HG02885 (cell line): ENCODE data around the gene SDR42E1.
"Not testable (repeated sequence)": the region's sequence is repeated elsewhere in the genome, so short reads cannot be mapped to it uniquely, and the experiment has no call there.

Experiments
- ATAC-seq: cut with Tn5 transposase; IDR thresholded peaks from one replicate; pipeline ENCODE4 v1.9.1; 2021; ENCODE audit warnings: mild to moderate bottlenecking; ENCODE audit not compliant: unreplicated experiment, poor library complexity

SDR42E1 gene

GRCh38 chr16:82007189-82007588 is 4.1 kb downstream of the SDR42E1 start:
- ATAC-seq = no peak

GRCh38 chr16:82006036-82006435 is 5.2 kb downstream of the SDR42E1 start:
- ATAC-seq = no peak

DNA sequence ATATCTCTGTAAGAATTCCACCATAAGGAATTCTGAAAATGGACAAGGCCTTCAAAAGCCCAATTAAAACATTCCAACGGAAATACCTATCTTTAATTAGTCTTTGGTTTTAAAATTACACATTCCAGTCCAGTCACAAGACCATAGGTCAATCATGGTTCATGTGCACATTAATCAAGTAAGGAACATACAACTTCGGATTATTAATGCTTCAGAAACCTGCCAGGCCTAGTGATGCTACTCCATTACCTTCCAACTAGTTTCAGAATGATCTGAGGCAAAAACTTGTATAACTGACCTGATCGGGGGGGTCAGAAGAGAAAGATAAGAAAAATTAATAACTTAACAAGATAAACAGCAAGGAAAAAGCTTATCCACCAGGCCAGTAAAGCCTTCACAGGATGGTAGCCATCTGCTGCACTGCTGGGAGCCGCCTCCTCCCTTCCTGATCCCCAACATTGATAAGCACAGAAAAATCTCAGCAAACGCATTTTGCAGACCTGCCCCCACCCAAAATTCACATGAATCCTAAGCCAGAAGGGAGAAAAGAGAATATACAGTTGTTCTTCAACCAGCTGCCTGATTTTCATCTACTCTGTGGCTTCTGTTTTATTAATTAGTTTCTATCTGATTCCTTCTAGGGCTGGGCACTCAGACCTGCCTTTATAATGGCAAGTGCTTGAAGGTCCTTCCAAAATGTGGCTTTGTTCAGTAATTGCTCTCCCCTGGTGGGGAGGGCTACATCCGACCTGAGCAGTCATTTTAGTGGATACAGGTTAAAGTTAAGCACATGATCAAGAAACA is 6.0 kb downstream of the SDR42E1 start:
- no peak for ATAC-seq

DNA sequence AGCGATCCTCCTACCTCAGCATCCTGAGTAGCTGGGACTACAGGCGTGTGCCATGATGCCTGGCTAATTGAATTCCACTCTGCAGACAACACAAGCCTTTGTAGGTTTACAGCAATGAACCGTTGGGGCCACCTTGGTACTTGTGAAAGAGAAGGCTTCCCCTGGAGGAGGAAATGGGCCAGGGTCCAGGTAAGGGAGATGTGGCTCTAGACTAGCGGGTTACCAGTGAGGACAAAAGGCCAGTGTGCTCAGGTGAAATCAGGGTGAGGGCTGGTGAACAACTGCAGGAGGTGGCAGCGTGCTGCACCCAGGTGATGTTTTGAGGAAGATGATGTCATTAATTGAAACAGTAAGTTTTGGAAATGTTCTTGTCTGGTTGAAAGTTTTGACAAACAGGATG is 6.7 kb downstream of the SDR42E1 start:
- no peak for ATAC-seq

DNA sequence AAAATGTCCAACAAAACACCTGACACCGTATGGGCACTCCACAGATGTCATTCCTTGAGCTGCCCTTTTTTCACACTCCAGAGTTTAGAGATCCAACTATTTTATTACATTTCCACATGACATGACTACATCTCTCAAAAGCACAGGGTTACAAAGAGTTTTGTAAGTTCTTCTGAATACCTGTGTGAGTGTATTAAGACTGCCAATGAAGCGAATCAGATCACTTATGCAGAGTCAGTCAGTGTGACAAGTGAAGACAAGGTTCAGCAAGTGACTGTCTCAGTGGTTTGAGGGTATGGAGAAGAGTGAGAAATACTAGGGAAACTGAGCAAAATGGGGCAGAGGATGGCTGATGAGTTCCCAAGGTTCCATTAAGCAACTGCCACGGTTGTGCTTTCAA is 8.4 kb downstream of the SDR42E1 start:
- no peak for ATAC-seq

GRCh38 chr16:81997738-81998137 is 13.5 kb downstream of the SDR42E1 start:
- ATAC-seq = no peak

DNA sequence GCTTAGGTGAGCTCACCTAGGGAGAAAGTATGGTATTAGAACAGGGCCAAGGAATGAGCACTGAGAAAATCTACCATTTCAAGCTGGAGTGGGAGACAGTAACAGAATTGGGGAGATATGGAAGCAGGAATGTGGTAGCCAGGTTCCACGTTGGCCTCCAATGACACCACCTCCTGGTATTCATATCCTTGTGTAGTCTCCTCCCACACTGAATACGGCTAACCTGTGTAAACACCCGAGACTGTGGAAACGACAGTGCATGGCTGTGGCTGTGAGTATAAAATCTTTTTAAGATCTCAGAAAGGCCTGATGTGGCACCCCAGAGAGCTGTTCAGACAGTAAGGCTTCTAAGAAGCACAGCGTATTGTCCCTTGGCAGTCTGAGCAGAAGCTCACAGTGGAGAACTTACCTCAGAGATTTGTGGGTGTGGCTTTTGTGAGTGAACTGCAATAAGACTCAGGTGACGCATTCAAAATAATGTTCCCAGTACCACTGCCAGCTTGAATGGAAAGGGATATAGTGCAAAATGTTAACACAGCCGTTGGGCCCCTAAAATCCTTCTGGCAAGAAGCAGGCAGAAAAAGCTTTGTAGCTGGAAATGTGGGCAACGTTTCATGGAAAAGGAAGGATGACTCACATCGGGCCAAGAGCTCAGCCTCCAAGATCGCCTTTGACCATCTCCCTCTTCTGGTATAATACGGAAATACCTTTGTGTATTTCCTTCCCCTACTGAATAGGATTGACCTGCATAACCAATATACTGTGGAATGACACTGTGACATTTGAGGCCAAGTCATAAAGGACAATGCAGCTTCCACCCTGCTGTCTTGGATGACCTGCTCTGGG is 14.4 kb downstream of the SDR42E1 start:
- no peak for ATAC-seq

DNA sequence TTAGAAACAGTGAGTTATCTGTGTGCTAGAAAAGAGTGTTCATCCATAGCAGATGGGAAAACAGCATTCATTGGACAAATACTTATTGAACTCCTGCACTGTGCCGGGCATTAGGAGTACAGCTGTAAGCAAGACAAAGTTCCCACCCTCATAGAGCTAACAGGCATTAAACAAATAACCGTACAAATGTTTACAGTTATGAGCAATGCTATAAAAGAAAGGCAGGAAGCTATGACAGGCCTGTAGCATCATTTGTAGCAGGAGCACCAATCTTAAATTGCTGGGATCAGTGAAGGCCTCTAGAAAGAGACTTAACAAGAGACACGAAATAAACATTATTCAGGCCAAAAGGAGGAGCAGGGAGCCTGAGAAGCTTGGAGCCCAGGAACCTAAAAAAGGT is 15.6 kb downstream of the SDR42E1 start:
- ATAC-seq = no peak

DNA sequence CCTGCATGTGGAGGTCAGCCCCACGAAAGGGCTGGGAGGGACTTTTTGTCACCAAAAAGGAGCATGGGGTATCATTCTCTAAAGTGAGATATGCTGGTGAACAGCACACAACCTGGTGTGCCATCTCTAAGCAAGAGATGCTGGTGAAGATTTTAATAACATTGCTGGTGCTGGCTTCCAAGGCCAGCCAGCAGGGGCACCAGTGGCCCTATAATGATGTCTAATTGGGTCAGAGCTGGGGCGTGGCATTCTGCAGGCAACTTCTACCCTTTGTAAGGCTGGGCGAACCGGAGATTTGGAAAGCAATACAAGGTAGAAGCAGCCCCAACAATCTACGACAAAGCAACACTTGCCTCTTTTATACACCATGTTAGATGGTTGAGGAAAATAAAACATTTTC is 16.8 kb downstream of the SDR42E1 start:
- ATAC-seq = no peak

- ATAC-seq = no peak
Observed at GRCh38 chr16:81992859-81993258, 18.4 kb downstream of the SDR42E1 start.

DNA sequence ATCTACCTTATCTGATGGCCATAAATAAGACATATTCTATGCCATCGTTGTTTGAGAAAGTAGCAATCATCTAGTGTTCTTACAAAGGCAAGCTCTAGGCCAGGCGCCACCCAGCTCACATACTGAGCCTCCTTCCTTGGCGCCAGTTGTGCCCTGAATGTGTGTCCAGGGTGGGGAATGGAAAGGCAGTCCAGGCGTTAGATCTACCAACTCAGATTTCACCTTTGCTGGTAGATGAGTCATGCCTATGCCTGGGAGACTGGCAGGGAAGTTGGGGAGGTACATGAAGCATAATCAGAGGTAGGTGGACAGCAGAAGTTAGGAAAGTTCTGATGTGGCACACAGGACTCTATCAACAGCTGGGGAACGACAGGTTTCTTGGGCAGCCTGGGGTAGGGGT is 23.6 kb downstream of the SDR42E1 start:
- no peak for ATAC-seq

DNA sequence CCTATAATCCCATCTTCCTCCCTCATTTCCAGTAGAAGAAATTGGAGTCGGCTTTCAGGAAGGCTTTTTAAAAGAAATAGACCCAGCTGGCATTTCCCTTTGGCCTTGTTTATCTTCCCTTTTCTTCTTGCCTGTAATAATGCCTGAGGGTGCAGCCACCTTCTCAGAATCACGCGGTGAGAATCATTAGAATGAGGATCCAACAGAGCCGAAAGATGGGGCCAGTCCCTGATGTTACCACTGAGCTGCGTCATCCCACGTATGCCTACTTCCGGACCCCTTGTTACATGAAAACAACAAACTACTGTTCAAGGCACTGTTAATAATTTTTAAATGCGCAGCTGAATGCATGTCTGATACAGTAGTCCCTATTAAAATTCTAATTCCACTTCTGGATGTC is 24.1 kb downstream of the SDR42E1 start:
- ATAC-seq = no peak

- not testable (repeated sequence) for ATAC-seq
Observed at GRCh38 chr16:81977335-81977942, 33.8 kb downstream of the SDR42E1 start.

GRCh38 chr16:81975637-81976036 is 35.6 kb downstream of the SDR42E1 start:
- no peak for ATAC-seq

DNA sequence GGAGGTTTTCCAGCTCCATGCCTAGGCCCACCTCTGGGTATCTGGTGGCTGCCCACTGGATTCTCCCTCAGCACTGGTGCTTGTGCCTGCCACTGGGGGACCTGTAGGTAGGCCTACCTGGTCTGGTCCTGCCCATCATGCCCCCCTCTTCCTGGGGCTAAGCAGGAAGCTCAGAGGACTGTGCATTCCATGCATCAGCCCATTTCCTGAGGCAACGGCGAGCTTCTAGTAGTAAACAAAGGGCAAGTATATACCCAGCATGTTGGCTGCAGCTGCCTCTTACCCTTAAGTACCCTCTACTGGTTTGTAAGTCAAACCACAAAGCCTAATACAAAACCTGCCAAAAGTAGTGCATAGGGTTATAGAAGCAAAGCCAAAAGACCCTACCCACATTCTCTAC is 37.5 kb downstream of the SDR42E1 start:
- no peak for ATAC-seq

DNA sequence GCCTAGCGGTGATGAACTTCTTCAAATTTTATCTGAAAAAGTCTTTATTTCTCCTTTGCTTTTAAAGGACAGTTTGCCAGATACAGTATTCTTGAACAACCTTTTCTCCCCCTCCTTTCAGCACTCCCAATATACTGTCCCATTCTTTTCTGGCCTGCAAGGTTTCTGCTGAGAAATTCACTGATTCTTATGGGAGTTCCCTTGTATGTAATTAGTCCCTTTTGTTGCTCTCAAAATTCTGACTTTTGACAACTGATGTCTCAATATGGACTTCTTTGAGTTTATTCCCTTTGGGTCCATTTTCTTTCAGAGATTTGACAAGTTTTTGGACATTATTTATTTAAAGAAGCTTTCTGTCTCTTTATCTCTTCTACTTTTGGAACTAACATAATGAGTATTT is 39.4 kb downstream of the SDR42E1 start:
- ATAC-seq = no peak

DNA sequence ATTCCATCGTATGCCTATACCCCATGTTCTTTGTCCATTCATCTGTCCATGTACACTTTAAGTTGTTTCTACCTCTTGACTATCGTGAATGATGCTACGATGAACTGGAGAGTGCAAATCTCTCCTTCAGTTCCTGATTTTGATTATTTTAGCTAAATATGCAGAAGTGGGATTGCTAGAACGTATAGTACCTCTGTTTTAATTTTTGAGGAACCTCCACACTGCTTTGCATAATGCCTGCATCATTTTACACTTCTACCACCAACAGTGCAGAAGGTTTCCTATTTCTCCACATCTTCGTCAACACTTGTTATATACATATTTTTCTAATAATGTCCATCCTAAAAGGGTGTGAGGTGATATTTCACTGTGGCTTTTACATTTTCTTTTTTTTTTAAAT is 43.9 kb downstream of the SDR42E1 start:
- ATAC-seq = no peak

- no peak for ATAC-seq
Observed at GRCh38 chr16:81964808-81965207, 46.5 kb downstream of the SDR42E1 start.

DNA sequence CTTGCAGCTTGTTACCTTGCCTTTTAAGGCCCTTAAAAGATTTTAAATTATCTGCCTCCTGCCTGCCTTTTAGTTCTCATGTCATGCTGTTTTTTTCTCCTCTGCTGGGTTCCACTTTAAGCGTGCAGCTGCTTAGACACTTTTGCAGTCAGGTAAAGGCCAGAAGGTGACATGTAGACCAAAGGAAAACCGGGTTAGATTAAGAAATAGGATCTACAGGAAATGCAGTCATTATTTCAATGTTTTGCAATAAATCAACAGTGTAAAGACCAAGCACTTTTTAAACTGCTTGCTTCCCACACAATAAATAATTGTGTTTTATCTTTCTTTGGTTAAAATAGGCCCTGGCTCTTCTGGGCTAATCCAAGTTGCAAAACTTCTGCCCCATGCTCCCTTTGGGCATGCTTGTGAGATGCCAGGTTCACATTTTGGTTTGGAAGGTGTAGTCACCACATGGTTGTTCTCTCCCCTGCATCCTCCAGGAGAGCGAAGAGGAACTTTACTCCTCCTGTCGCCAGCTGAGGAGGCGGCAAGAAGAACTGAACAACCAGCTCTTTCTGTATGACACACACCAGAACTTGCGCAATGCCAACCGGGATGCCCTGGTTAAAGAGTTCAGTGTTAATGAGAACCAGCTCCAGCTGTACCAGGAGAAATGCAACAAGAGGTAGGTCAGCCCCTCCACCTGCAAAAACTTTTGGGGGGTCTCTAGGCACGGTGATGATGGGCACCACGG is 54.9 kb downstream of the SDR42E1 start:
- ATAC-seq = no peak

DNA sequence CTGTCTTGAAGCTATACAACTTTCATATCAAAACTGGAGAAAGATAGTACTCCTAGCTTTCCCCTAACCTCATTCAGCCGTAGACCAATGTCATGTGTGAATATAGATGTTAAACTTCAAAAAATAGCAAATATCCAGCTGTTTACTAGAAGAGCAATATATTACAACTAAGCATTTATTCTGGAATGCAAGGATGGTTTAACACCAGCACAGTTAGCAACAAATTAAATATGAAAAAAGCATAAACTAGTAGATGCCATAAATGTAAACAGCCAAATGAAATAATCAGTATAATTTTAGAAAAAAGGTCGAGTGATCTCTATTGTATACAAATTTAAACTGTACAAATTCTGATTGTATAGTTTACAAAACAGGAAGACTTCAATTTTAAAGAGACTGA is 59.7 kb downstream of the SDR42E1 start:
- no peak for ATAC-seq

DNA sequence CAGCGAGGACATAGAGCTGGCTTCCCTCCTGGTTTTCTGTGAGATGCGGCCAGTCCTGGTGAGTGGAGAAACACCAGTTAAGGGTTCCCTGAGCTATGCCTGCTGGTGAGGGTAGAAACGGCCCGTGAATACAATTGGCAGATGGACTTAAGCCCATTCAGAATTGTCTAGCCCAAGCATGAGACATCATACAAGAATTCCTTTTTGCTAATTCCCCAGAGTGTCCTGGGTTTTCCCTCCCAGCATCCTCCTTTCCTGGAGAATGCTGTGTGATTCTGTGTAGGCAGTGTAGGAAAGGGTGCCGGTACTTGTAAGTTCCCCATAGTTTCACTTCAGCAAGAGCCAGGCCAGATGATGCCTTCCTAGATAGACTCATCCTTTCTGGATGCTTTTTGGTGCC is 65.1 kb downstream of the SDR42E1 start:
- no peak for ATAC-seq
